ENCODE results near the gene KNSTRN.

KNSTRN gene

GRCh38 chr15:40440743-40441564 is 58.4 kb downstream of the KNSTRN start, which contains the start of gene BAHD1:
Gene BAHD1, plus strand, starts transcription at chr15:40440953. Its CDS starts 17,512 bp downstream, at chr15:40458465.
- no peak for TF ChIP-seq CTCF (IDR thresholded peaks at IDR 0.05; ENCODE audit: low read depth, low read length)
- H3K4me3 ChIP-seq (ENCODE audit: low read depth, low read length) = peak within 1 kb of the TSS; percentile 68

- H3K4me3 ChIP-seq (ENCODE audit: low read depth, low read length) = peak overlapping the region; percentile 68
- no peak for TF ChIP-seq CTCF (IDR thresholded peaks at IDR 0.05; ENCODE audit: low read depth, low read length)
Measured at GRCh38 chr15:40441565-40442531, 59.3 kb downstream of the KNSTRN start.

- H3K4me3 ChIP-seq (ENCODE audit: low read depth, low read length) = no peak overlapping the region
- no peak for TF ChIP-seq CTCF (IDR thresholded peaks at IDR 0.05; ENCODE audit: low read depth, low read length)
Measured at GRCh38 chr15:40443255-40443654, 60.7 kb downstream of the KNSTRN start.

GRCh38 chr15:40443846-40444245 is 61.3 kb downstream of the KNSTRN start:
- H3K4me3 ChIP-seq (ENCODE audit: low read depth, low read length) = no peak overlapping the region
- TF ChIP-seq CTCF (IDR thresholded peaks at IDR 0.05; ENCODE audit: low read depth, low read length) = no peak

Measured in WI38 (cell line).